ENCODE measurements around the gene CACNA2D1.

Gene CACNA2D1

GRCh38 chr7:82331234-82331633 is 112.3 kb downstream of the CACNA2D1 start:
- Histone ChIP-seq H3K23ac (ENCODE audit: low read length in 2 of 2) (no peak overlapping the region), H3K4me2 (ENCODE audit: low read length, poor library complexity, severe bottlenecking) (no peak overlapping the region), H2BK12ac (ENCODE audit: low read length in 2 of 2) (no peak overlapping the region), H3K27me3 (ENCODE audit: control insufficient read depth in 1 of 2, insufficient read depth in 1 of 2, low read length in 2 of 2) (no peaks in the 10 kb centered on the region), H2BK5ac (ENCODE audit: low read depth, low read length, poor library complexity, severe bottlenecking) (no peak overlapping the region), H4K8ac (ENCODE audit: low read length) (no peak overlapping the region), H3K9me3 (ENCODE audit: control insufficient read depth, low read length) (no peaks in the 10 kb centered on the region), H3K14ac (ENCODE audit: low read length in 2 of 2) (no peak overlapping the region), H3K36me3 (ENCODE audit: control insufficient read depth in 1 of 2, insufficient read depth in 2 of 2, low read depth in 1 of 2, low read length in 2 of 2) (no peaks in the 10 kb centered on the region), H2AK5ac (ENCODE audit: low read length, severe bottlenecking) (no peak overlapping the region), H3K4me3 (ENCODE audit: insufficient read depth in 1 of 2, low read depth in 1 of 2, low read length in 2 of 2) (no peak overlapping the region), H3K18ac (ENCODE audit: low read depth in 1 of 2, low read length in 2 of 2) (no peak overlapping the region), H3K27ac (ENCODE audit: low read length, poor library complexity, severe bottlenecking) (no peak overlapping the region), H3K9ac (ENCODE audit: low read length) (no peak overlapping the region), H2BK120ac (ENCODE audit: low read depth, low read length) (no peak overlapping the region), H2AFZ (ENCODE audit: low read depth, low read length) (no peak overlapping the region), H3K4me1 (ENCODE audit: control insufficient read depth, insufficient read depth, low read depth, low read length) (no peaks in the 10 kb centered on the region), H3K4ac (ENCODE audit: low read depth in 1 of 2, low read length in 2 of 2) (no peak overlapping the region), H2BK15ac (ENCODE audit: low read depth, poor library complexity, severe bottlenecking) (no peak overlapping the region), H3K79me1 (replicated peaks; ENCODE audit: low read length, poor library complexity, severe bottlenecking) (peaks cover 3% of the 10 kb centered on the region), H4K91ac (ENCODE audit: low read length) (no peak overlapping the region)
- no peak for DNase-seq

- Histone ChIP-seq H3K36me3 (ENCODE audit: control insufficient read depth in 1 of 2, insufficient read depth in 2 of 2, low read depth in 1 of 2, low read length in 2 of 2) (no peaks in the 10 kb centered on the region), H2BK120ac (ENCODE audit: low read depth, low read length) (no peak overlapping the region), H3K4me1 (ENCODE audit: control insufficient read depth, insufficient read depth, low read depth, low read length) (no peaks in the 10 kb centered on the region), H3K4me3 (ENCODE audit: insufficient read depth in 1 of 2, low read depth in 1 of 2, low read length in 2 of 2) (no peak overlapping the region), H3K14ac (ENCODE audit: low read length in 2 of 2) (no peak overlapping the region), H3K9ac (ENCODE audit: low read length) (no peak overlapping the region), H3K9me3 (ENCODE audit: control insufficient read depth, low read length) (no peaks in the 10 kb centered on the region), H2BK15ac (ENCODE audit: low read depth, poor library complexity, severe bottlenecking) (no peak overlapping the region), H3K27ac (ENCODE audit: low read length, poor library complexity, severe bottlenecking) (no peak overlapping the region), H2AK5ac (ENCODE audit: low read length, severe bottlenecking) (no peak overlapping the region), H4K8ac (ENCODE audit: low read length) (no peak overlapping the region), H3K27me3 (ENCODE audit: control insufficient read depth in 1 of 2, insufficient read depth in 1 of 2, low read length in 2 of 2) (no peaks in the 10 kb centered on the region), H3K79me1 (replicated peaks; ENCODE audit: low read length, poor library complexity, severe bottlenecking) (peaks cover 3% of the 10 kb centered on the region), H3K4me2 (ENCODE audit: low read length, poor library complexity, severe bottlenecking) (no peak overlapping the region), H2BK5ac (ENCODE audit: low read depth, low read length, poor library complexity, severe bottlenecking) (no peak overlapping the region), H3K23ac (ENCODE audit: low read length in 2 of 2) (no peak overlapping the region), H2AFZ (ENCODE audit: low read depth, low read length) (no peak overlapping the region), H4K91ac (ENCODE audit: low read length) (no peak overlapping the region), H3K18ac (ENCODE audit: low read depth in 1 of 2, low read length in 2 of 2) (no peak overlapping the region), H3K4ac (ENCODE audit: low read depth in 1 of 2, low read length in 2 of 2) (no peak overlapping the region), H2BK12ac (ENCODE audit: low read length in 2 of 2) (no peak overlapping the region)
- no CpG with 5 or more reads among the region's 2 CpGs for WGBS
- DNase-seq: no peak
These were observed 112.8 kb downstream of the CACNA2D1 start for GRCh38 chr7:82330706-82331215.

GRCh38 chr7:82327898-82328297 is 115.7 kb downstream of the CACNA2D1 start:
- H3K79me1 ChIP-seq (replicated peaks; ENCODE audit: low read length, poor library complexity, severe bottlenecking): peaks cover 3% of the 10 kb centered on the region
- no peak overlapping the region for H3K4me2 ChIP-seq (ENCODE audit: low read length, poor library complexity, severe bottlenecking)
- no peak overlapping the region for H3K14ac ChIP-seq (ENCODE audit: low read length in 2 of 2)
- H3K9ac ChIP-seq (ENCODE audit: low read length): no peak overlapping the region
- H3K36me3 ChIP-seq (ENCODE audit: control insufficient read depth in 1 of 2, insufficient read depth in 2 of 2, low read depth in 1 of 2, low read length in 2 of 2): no peaks in the 10 kb centered on the region
- H3K4me1 ChIP-seq (ENCODE audit: control insufficient read depth, insufficient read depth, low read depth, low read length): no peaks in the 10 kb centered on the region
- H2BK120ac ChIP-seq (ENCODE audit: low read depth, low read length): no peak overlapping the region
- H3K23ac ChIP-seq (ENCODE audit: low read length in 2 of 2): no peak overlapping the region
- H3K27me3 ChIP-seq (ENCODE audit: control insufficient read depth in 1 of 2, insufficient read depth in 1 of 2, low read length in 2 of 2): no peaks in the 10 kb centered on the region
- DNase-seq: no peak
- H4K91ac ChIP-seq (ENCODE audit: low read length): no peak overlapping the region
- 66% methylated on average over 3 of the region's 3 CpGs for WGBS
- H3K9me3 ChIP-seq (ENCODE audit: control insufficient read depth, low read length): no peaks in the 10 kb centered on the region
- H2BK12ac ChIP-seq (ENCODE audit: low read length in 2 of 2): no peak overlapping the region
- no peak overlapping the region for H3K4me3 ChIP-seq (ENCODE audit: insufficient read depth in 1 of 2, low read depth in 1 of 2, low read length in 2 of 2)
- H2BK5ac ChIP-seq (ENCODE audit: low read depth, low read length, poor library complexity, severe bottlenecking): no peak overlapping the region
- no peak overlapping the region for H3K4ac ChIP-seq (ENCODE audit: low read depth in 1 of 2, low read length in 2 of 2)
- H2AK5ac ChIP-seq (ENCODE audit: low read length, severe bottlenecking): no peak overlapping the region
- H2BK15ac ChIP-seq (ENCODE audit: low read depth, poor library complexity, severe bottlenecking): no peak overlapping the region
- no peak overlapping the region for H3K18ac ChIP-seq (ENCODE audit: low read depth in 1 of 2, low read length in 2 of 2)
- H4K8ac ChIP-seq (ENCODE audit: low read length): no peak overlapping the region
- H2AFZ ChIP-seq (ENCODE audit: low read depth, low read length): no peak overlapping the region
- no peak overlapping the region for H3K27ac ChIP-seq (ENCODE audit: low read length, poor library complexity, severe bottlenecking)

GRCh38 chr7:82325416-82325815 is 118.2 kb downstream of the CACNA2D1 start:
- no peak overlapping the region for H3K9ac ChIP-seq (ENCODE audit: low read length)

More at GRCh38 chr7:82325416-82325815, 118.2 kb downstream of the CACNA2D1 start:
- Histone ChIP-seq H3K23ac (ENCODE audit: low read length in 2 of 2) (no peak overlapping the region), H3K4me1 (ENCODE audit: control insufficient read depth, insufficient read depth, low read depth, low read length) (no peaks in the 10 kb centered on the region), H3K9me3 (ENCODE audit: control insufficient read depth, low read length) (no peaks in the 10 kb centered on the region), H2AFZ (ENCODE audit: low read depth, low read length) (no peak overlapping the region), H3K27me3 (ENCODE audit: control insufficient read depth in 1 of 2, insufficient read depth in 1 of 2, low read length in 2 of 2) (no peaks in the 10 kb centered on the region), H3K36me3 (ENCODE audit: control insufficient read depth in 1 of 2, insufficient read depth in 2 of 2, low read depth in 1 of 2, low read length in 2 of 2) (no peaks in the 10 kb centered on the region), H2BK5ac (ENCODE audit: low read depth, low read length, poor library complexity, severe bottlenecking) (no peak overlapping the region), H3K4me2 (ENCODE audit: low read length, poor library complexity, severe bottlenecking) (no peak overlapping the region), H2BK120ac (ENCODE audit: low read depth, low read length) (no peak overlapping the region), H3K14ac (ENCODE audit: low read length in 2 of 2) (no peak overlapping the region), H3K27ac (ENCODE audit: low read length, poor library complexity, severe bottlenecking) (no peak overlapping the region), H3K4ac (ENCODE audit: low read depth in 1 of 2, low read length in 2 of 2) (no peak overlapping the region), H4K91ac (ENCODE audit: low read length) (no peak overlapping the region), H4K8ac (ENCODE audit: low read length) (no peak overlapping the region), H3K79me1 (replicated peaks; ENCODE audit: low read length, poor library complexity, severe bottlenecking) (peaks cover 5% of the 10 kb centered on the region), H3K18ac (ENCODE audit: low read depth in 1 of 2, low read length in 2 of 2) (no peak overlapping the region), H2BK12ac (ENCODE audit: low read length in 2 of 2) (no peak overlapping the region), H2BK15ac (ENCODE audit: low read depth, poor library complexity, severe bottlenecking) (no peak overlapping the region), H2AK5ac (ENCODE audit: low read length, severe bottlenecking) (no peak overlapping the region), H3K4me3 (ENCODE audit: insufficient read depth in 1 of 2, low read depth in 1 of 2, low read length in 2 of 2) (no peak overlapping the region)
- WGBS: 88% methylated on average over 2 of the region's 2 CpGs
- no peak for DNase-seq
